Measurements from ENCODE around the gene WNK2. TPM values are rescaled to one million over a fixed set of nuclear protein-coding genes. Genes with fewer than 3 reads are reported as not detected.

WNK2 gene
- total RNA-seq, 2 experiments from 2014 or later = 1.7 to 2.8 TPM

- no peak overlapping the region for H3K4me3 Mint-ChIP-seq
- H3K27me3 Mint-ChIP-seq = no peaks in the 10 kb centered on the region
- no peak for DNase-seq
- H3K36me3 Mint-ChIP-seq (ENCODE audit: low read depth) = no peaks in the 10 kb centered on the region
- no peaks in the 10 kb centered on the region for H3K9me3 Mint-ChIP-seq
- no peak for ATAC-seq
- H3K4me1 Mint-ChIP-seq (ENCODE audit: low read depth) = no peaks in the 10 kb centered on the region
- intact Hi-C loops (cut with micrococcal nuclease) = no loop called here
- no peak overlapping the region for H3K27ac Mint-ChIP-seq
- TF ChIP-seq CTCF (IDR thresholded peaks at IDR 0.05) = no peak
- ChIA-PET POLR2A (interaction anchor here (0.6 kb wide), 1 partner anchor 554 kb away, joined by 3 read pairs; no protein-coding TSS in a partner anchor), CTCF (no interaction called here)
Observed at GRCh38 chr9:93252781-93253530, 69.0 kb downstream of the WNK2 start.

GRCh38 chr9:93253633-93254032, 69.7 kb downstream of the WNK2 start:
- no peak for DNase-seq
- Mint-ChIP-seq H3K4me1 (ENCODE audit: low read depth) (no peaks in the 10 kb centered on the region), H3K36me3 (ENCODE audit: low read depth) (no peaks in the 10 kb centered on the region), H3K27ac (no peak overlapping the region), H3K9me3 (no peaks in the 10 kb centered on the region), H3K27me3 (no peaks in the 10 kb centered on the region), H3K4me3 (no peak overlapping the region)
- ChIA-PET CTCF (no interaction called here), POLR2A (no interaction called here)
- intact Hi-C loops (cut with micrococcal nuclease) = no loop called here
- ATAC-seq = no peak
- TF ChIP-seq CTCF (IDR thresholded peaks at IDR 0.05) = no peak

GRCh38 chr9:93254061-93254481, 70.1 kb downstream of the WNK2 start:
- ChIA-PET CTCF (no interaction called here), POLR2A (no interaction called here)
- DNase-seq (no peak), ATAC-seq (no peak)
- no peaks in the 10 kb centered on the region for H3K4me1 Mint-ChIP-seq (ENCODE audit: low read depth)
- intact Hi-C loops (cut with micrococcal nuclease) = no loop called here
- TF ChIP-seq CTCF (IDR thresholded peaks at IDR 0.05) = no peak
- H3K4me3 Mint-ChIP-seq = no peak overlapping the region
- H3K36me3 Mint-ChIP-seq (ENCODE audit: low read depth) = no peaks in the 10 kb centered on the region
- H3K9me3 Mint-ChIP-seq = no peaks in the 10 kb centered on the region
- no peaks in the 10 kb centered on the region for H3K27me3 Mint-ChIP-seq
- H3K27ac Mint-ChIP-seq = no peak overlapping the region

- Mint-ChIP-seq H3K4me3 (no peak overlapping the region), H3K4me1 (ENCODE audit: low read depth) (no peaks in the 10 kb centered on the region), H3K36me3 (ENCODE audit: low read depth) (no peaks in the 10 kb centered on the region), H3K9me3 (no peaks in the 10 kb centered on the region), H3K27ac (no peak overlapping the region), H3K27me3 (no peaks in the 10 kb centered on the region)
- DNase-seq (no peak), ATAC-seq (no peak)
- ChIA-PET CTCF (no interaction called here), POLR2A (no interaction called here)
- no peak for TF ChIP-seq CTCF (IDR thresholded peaks at IDR 0.05)
- intact Hi-C loops (cut with micrococcal nuclease) = no loop called here
Observed at GRCh38 chr9:93254806-93255493, 71.0 kb downstream of the WNK2 start.

GRCh38 chr9:93255494-93255867, 71.5 kb downstream of the WNK2 start:
- ChIA-PET POLR2A (no interaction called here), CTCF (no interaction called here)
- Mint-ChIP-seq H3K27me3 (no peaks in the 10 kb centered on the region), H3K27ac (no peak overlapping the region), H3K4me1 (ENCODE audit: low read depth) (no peaks in the 10 kb centered on the region), H3K9me3 (no peaks in the 10 kb centered on the region), H3K4me3 (no peak overlapping the region), H3K36me3 (ENCODE audit: low read depth) (no peaks in the 10 kb centered on the region)
- no peak for TF ChIP-seq CTCF (IDR thresholded peaks at IDR 0.05)
- DNase-seq (no peak), ATAC-seq (no peak)
- intact Hi-C loops (cut with micrococcal nuclease) = no loop called here
